Stimulated activated CD4-positive, alpha-beta T cell treated with anti-CD3 and anti-CD28 coated beads, Interleukin-12 subunit alpha, Interleukin-12 subunit beta, amount 100 ng/mL, for 4 hours (primary cell): ENCODE data around the gene NOX5.

ENCODE experiments used
- DNase-seq: peaks from one replicate; pipeline ENCODE4 v3.0.0-alpha.2; 2020

The NOX5 gene

DNA sequence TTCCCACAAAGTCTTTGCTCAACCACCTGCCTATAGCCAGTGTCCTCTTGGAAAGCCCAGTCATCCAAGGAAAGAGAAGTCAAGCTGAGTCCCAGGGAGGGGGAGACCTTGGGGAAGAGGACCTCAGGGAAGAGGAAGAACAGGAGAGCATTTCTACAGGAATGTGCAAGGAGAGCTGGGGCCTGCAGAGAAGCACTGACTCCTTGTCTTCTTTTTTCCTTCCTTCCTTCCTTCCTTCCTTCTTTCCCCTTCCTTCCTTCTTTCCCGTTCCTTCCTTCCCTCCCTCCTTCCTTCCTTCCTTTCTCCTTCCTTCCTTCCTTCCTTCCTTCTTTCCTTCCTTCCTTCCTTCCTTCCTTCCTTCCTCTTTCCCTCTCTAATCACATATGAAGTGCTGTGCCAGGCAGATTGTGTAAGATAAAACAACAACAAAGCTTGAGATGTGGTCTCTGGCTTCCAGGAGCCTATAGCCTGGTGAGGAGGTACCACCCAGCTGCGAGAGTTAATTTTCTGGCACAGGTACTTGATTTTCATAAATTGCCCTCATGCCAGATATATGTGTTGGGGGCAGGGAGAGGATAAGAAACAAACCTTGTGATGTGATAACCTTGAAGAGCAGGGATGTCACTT, 70.0 kb downstream of the NOX5 start:
- no peak for DNase-seq

DNA sequence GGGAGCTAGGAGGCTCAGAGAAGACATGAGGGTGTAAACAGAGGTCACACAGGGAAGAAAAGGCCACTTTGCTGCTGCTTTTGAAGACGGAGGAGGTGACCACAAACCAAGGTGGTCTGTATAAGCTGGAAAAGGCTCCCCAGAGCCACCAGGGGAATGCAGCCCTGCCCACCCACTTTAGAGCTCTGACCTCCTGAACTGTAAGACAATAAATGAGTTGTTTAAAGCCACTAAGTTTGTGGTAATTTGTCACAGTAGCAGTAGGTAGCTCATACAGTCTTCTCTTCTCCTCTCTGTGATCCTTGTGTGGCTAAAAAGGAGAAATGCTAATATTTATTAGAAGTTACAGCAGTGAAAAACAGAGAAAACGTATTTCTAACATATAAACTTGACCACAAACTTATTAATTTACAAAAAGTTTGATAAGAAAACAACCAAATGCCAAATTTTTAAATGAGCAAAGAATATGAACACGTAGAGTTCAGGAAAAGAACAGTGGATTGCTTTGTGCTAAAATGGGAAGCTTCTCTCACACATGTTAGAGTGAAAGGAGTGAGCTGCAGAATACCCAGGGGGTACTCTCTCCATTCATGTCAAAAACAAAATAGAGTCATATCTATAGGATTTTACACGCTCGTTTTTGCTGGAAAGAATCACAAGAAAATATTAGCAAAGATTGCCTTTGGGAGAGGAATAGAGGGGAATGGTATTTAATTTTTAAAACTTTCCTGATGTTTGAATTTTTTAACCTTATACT, 71.0 kb downstream of the NOX5 start:
- DNase-seq = no peak

GRCh38 chr15:69086427-69087204, 72.1 kb downstream of the NOX5 start:
- DNase-seq = no peak

DNA sequence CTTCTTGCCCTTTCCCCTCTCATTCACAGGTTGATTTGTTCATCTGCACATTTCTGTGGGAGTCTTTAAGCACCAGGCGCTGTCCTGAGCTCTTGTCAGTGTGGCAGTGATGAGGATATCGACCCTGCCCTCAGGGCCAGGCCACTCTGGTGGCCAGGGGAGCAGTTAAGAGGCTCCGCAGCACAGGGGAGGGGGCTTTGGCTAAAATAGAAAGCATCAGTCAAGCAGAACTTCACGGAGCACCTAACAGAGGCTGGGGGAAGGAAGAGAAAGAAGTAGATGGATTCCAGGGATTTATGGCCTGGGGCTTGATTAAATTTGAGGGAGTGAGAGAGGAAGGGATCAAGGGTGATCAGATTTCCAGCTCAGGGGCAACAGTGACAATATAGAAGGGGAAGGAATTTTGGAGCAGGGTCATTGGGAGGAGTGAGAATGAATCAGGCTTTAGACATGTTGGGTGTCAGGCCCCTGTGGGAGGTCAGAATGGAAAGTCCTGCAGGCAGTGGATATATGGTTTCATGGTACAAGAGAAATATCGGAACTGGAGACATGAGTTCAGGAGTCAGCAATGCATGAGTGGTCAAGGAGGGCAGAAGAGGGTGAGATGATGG, 73.0 kb downstream of the NOX5 start:
- DNase-seq = no peak

DNA sequence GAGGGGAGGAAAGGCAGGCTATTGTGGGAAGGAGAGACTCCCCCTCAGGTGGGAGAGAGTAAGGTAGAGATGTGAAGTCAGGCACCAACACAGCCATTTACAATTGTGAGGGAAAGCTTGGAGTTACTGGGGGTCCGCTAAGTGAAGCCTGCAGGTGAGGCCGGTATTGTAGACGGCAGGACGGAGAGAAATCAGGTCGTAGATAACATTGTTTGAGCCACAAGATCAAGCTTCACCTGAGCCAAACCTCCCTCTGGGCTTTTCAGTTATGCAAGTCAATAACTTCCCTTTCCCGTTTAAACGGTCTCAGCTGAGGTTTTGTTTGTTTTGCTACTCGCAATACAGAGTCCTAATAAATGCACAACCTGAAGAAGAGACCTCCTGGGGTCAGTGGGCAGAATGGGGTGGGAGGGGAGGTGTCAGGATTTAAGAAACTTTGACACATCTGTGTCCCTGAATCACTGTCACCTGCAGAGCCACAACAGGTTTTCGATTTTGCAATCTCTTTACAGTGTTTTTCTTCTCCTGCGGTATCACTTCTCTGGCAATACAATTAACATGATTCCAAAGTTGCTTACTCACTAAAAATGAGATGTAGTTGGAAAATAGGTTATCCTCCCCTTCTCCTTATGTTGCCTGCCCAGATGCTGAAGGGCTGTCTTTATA, 73.9 kb downstream of the NOX5 start:
- DNase-seq = no peak

DNA sequence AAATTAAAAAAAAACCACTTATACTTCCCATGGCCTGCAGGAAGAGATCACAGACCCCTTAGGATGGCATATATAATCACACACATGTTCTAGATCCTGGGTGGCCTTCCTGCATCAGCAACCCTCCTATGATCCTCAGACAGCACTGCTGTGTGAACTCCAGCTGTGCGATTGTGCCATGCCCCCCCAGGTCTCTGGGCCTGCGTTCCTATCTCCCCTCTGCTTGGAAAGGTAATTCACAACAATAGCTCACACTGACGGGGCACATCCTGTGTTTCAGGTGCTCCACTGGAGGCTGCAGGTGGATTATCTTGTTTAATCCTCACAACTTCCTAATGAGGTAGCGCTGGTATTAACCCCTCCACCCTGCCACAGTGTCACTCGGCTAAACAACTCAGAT, 74.8 kb downstream of the NOX5 start:
- DNase-seq = no peak

DNA sequence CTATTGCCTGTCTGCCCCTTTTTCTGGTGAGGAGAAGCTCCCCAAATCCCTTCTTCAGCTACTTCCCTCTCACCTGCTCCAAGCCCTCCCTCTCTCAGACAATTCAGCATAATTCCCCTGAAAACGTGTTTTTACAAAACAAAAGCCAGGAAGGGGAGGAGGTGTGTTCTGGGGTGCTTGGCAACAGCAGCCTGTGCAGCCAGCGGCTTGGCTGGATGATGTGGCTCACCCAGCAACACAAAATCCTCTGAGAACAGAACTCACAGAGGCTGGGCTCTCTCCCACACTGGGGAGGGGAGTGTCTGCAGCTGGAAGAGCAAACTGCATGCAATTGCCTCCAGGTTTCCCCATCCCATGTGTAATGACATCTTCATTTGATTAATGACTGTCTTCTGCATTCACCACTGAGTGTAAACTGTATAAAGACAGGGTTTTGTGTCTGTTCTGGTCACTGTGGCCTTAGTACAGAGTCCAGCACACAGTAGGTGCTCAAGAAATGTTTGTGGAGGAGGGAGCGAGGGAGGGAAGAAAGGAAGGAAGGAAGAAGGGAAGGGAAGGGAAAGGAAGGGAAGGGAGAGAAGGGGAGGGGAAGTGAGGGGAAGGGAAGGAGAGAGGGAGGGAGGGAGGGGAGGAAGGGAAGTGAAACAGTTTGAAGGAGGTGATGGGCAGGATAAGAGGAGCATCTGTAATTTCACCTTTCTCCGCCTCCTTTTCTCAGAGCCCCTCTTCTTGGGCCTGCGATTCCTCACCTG, 75.9 kb downstream of the NOX5 start:
- no peak for DNase-seq

DNA sequence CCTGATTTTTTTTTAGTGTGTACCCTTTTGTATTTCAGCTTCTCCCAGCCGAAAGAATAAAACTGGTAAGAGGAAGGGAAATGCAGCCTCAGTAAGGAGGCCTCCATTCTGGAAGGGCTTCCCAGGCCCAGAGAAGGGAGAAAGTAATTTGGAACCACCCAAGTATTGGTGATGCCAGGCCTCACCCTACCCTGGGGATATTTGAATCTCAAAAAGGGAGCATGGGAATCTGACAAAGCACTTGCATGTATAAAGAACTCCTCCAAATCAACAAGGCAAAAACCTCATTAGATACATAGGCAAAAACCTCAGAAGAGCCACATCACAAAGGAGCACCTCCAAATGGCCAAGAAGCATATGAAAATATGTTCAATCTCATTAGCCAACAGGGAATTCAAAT, 77.2 kb downstream of the NOX5 start:
- no peak for DNase-seq

GRCh38 chr15:69092159-69092558, 77.7 kb downstream of the NOX5 start:
- DNase-seq = no peak

- DNase-seq = no peak
These were observed 78.6 kb downstream of the NOX5 start for GRCh38 chr15:69093127-69093526.

DNA sequence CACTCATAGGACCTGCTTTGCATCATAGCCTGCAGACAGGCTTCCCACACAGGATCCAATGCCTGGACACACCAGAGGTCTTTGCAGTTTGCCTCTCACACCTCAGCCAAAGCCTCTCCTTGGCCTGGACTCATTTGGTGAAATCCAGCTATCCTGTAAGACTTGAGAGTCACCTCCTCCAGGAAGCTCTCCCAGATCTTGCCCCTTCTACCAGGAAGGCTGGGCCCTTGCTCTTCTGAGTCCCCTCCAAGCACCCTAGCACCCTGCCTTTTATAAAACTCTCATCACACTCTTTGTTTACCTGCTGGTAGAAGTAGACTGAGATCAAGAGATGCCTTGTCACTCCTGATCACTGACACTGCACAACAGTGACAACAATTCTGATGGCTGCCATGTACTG, 79.1 kb downstream of the NOX5 start:
- no peak for DNase-seq

DNA sequence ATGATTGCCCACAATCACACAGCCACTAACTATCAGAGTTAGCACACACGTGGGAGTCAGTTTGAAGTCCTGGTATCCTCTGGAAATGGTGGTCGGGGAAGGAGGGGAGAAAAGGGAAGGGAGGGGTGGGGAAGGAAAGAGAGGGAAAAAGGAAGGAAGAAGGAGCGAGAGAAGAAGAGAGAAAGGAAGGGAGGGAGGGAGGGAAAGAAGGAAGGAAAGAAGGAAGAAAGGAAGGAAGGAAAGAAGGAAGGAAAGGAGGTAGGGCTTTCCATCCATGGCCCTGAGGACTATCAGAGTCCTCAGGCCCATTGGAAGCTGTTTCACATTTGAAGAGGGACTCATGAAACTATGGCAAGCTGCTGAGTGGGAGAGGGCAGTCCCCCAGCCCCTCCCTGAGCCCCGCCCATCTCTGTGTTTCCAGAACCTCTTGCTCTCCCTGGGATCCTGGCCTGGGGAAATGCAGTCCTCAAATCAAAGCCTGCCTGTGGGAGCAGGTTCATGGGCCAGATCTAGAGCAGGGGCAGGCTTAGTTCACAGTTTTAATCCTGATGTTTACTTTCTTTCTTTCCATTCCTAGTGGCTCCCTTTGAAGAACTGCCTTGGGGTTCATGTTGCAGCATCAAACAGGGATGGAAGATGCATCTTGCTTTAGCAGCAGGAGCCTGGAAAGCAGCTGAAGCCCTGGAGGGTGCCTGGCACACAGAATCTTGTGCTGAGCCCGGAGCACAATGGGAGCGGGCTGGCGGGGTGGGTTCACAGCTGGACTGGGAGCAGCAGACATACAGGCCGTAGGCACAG, 79.8 kb downstream of the NOX5 start:
- DNase-seq = no peak

- no peak for DNase-seq
These were observed 80.8 kb downstream of the NOX5 start for GRCh38 chr15:69095274-69095673.

DNA sequence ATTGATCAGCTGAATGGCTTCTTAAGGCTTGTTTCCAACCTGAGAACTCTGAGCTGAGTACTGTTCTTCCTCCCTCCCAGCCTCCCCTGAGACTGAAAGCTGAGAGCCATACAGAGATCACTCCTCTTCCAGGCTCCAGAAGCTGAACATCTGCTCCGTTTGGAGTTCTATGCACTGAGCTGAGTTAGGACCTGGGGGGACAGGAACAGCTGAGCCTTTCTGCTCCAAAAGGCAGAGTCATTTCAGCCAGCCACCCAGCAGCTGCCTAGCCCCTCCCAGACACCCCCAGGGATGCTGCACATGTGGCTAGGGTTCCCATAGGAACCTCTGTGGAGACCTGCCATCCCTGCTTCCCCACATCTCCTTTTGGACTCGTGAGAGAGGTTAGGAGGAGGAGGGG, 81.7 kb downstream of the NOX5 start:
- DNase-seq = no peak

DNA sequence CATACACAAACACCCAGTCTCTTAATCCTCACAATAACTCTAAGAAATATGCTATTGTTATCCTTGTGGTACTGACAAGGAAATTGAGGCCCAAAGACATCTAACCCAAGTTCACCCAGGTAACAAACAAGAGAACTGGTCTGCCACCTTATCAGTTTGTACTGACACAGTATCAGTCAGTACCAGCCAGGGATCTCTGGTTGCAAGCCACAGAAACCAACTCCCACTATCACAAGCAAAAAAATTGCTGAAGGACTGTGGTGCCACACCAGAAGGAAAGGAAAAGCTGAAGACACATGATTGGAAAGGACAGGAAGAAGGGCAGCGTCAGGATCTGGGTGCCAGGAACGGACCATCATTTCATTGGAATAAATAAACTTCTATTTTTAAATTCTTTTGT, 82.1 kb downstream of the NOX5 start:
- no peak for DNase-seq

DNA sequence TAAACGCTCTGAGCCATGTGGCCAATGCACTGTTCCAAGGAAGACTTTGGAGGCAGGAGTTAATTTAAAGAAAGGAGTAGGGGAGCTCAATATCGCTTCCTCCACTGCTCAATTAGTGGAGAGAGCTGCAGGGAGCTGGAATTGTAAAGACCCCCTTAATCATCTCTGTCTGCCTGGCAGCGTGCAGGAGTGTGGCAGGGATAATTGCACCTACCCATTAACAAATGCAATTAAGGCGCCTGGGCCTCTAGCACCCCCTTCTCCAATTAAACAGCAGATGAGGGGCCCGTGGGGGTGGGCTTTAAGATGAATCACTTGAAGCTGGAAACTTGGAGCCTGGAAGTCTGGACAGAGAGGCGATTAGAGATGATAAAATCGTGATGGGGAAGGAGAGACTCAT, 84.3 kb downstream of the NOX5 start:
- DNase-seq = no peak

- DNase-seq = no peak
These were observed 85.4 kb downstream of the NOX5 start for GRCh38 chr15:69099941-69100340.

- no peak for DNase-seq
These were observed 86.3 kb downstream of the NOX5 start for GRCh38 chr15:69100821-69101220.

DNA sequence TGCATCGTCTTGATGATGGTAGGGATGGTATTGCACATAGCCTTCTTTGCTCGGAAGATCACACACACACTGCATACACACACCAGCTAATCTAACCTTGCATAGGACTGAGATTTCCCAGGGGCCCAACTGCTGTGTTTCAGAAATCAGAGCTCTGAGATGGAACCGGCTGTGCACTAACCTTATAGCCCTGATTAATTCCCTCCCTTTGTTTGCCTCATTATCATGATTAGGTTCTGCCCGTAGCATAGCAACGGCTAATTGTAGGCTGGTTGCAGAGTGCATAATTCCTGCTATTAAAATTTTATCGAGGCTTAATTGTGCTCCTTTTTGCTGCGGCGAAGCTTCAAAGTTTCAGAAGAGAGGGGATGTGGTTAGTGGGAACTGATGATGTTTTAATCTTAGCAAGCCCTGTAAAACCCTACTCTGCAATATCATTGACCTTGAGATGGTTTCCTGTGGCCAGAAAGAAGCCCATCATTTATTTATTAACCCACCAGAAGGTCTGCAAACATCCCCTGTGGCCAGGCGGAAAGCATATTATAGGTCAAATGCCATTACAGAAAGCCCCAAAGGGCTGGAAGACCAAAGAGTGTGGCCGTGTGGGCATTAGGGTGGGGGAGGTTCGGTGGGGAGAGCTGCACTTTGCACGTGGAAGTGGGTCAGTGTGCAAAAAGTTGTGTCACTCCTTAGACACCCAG, 89.7 kb downstream of the NOX5 start:
- DNase-seq = no peak

- DNase-seq = no peak
These were observed 91.0 kb downstream of the NOX5 start for GRCh38 chr15:69105451-69105985.
